Type B pancreatic cell (in vitro differentiated cells): ENCODE data around the gene SELENOT. TPM values are rescaled to one million over a fixed set of nuclear protein-coding genes. Genes with fewer than 3 reads are reported as not detected.
"Not testable (repeated sequence)": the region's sequence is repeated elsewhere in the genome, so short reads cannot be mapped to it uniquely, and the experiment has no call there.

Experiments used
- DNase-seq: peaks from one replicate; pipeline ENCODE4 v3.0.0; 2021; ENCODE audit warnings: mixed read lengths; ENCODE audit not compliant: unreplicated experiment; ENCODE audit errors: extremely low spot score
- H3K27ac Mint-ChIP-seq: 2 replicates; pipeline ENCODE4 v1.8.0; 2021; ENCODE audit warnings: mild to moderate bottlenecking, mixed read lengths
- H3K27me3 Mint-ChIP-seq: 2 replicates; pipeline ENCODE4 v1.8.0; 2021; ENCODE audit warnings: mixed read lengths
- H3K36me3 Mint-ChIP-seq: 2 replicates; pipeline ENCODE4 v1.8.0; 2021; ENCODE audit warnings: mixed read lengths
- H3K4me1 Mint-ChIP-seq: one replicate; pipeline ENCODE4 v1.8.0; 2021; ENCODE audit warnings: mixed read lengths; ENCODE audit not compliant: unreplicated experiment
- H3K4me3 Mint-ChIP-seq: 2 replicates; pipeline ENCODE4 v1.8.0; 2021; ENCODE audit warnings: mild to moderate bottlenecking, mixed read lengths
- H3K9me3 Mint-ChIP-seq: 2 replicates; pipeline ENCODE4 v1.8.0; 2021; ENCODE audit warnings: mixed read lengths
- total RNA-seq: library from RNA; stranded (reverse); gene quantifications from 2 replicates; pipeline ENCODE4 v1.2.1, GENCODE V29; 2021; ENCODE audit warnings: low replicate concordance
- TF ChIP-seq, protein P1 (sequence below): fragments of 200-600 bp; sonication (generic); conservative IDR thresholded peaks from 2 replicates; pipeline ENCODE4 v1.5.0; 2021; ENCODE audit warnings: antibody characterized with exemption, mild to moderate bottlenecking

The SELENOT gene
- total RNA-seq, 1 donor from 2014 or later, result 73.8 TPM

DNA sequence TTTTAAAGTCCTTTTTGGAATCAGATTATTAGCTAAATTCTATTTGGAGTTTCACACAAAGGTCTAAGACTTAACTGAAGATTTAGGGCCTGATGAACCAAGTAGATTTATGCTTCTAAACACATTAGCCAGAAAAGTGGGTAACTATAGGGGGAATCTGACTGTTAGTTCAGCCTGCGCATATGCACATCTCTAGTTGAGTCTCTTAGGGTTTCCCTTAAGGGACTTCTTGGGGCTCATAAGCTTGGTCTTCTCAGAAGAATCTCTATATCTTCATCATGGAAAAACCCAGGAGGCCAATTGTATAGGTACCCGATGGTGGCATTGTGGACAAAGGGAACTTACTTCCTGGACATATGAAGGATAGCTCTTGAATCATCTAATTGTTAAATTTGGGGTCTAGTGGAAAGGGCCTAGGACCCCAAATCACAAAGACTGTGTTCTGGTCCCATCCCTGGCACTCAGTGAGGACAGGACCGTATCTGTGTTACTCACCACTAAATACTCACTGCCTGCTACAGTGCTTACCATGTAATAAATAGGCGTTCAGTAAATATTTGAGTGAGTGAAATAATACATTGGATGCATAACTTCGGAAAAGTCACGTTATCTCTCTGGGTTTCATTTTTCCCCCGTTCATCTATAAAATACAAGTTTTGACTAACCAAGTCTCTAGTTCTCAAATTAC lies 17.0 kb downstream of the SELENOT start:
- DNase-seq, result no peak
- Mint-ChIP-seq H3K27ac (no peak overlapping the region), H3K27me3 (no peaks in the 10 kb centered on the region), H3K4me1 (peaks cover 6% of the 10 kb centered on the region), H3K9me3 (no peaks in the 10 kb centered on the region), H3K4me3 (no peak overlapping the region), H3K36me3 (peaks cover 14% of the 10 kb centered on the region)
- TF ChIP-seq, protein P1, sequence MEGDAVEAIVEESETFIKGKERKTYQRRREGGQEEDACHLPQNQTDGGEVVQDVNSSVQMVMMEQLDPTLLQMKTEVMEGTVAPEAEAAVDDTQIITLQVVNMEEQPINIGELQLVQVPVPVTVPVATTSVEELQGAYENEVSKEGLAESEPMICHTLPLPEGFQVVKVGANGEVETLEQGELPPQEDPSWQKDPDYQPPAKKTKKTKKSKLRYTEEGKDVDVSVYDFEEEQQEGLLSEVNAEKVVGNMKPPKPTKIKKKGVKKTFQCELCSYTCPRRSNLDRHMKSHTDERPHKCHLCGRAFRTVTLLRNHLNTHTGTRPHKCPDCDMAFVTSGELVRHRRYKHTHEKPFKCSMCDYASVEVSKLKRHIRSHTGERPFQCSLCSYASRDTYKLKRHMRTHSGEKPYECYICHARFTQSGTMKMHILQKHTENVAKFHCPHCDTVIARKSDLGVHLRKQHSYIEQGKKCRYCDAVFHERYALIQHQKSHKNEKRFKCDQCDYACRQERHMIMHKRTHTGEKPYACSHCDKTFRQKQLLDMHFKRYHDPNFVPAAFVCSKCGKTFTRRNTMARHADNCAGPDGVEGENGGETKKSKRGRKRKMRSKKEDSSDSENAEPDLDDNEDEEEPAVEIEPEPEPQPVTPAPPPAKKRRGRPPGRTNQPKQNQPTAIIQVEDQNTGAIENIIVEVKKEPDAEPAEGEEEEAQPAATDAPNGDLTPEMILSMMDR, result no peak

DNA sequence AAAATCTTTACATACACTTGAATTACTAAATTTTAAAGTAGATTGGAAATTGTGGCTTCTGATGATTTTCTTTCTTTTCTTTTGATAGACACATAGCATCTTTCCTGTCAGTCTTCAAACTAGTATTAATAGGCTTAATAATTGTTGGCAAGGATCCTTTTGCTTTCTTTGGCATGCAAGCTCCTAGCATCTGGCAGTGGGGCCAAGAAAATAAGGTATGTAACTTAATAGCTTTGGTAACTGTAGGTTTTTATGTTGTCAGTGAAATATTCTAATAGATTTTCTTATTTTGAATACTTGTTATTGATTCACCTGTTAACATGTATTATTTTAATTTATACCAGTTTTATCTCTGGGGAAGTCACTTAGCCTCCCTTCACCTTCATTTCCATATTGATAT lies 19.8 kb downstream of the SELENOT start:
- not testable (repeated sequence) for DNase-seq, H3K9me3 Mint-ChIP-seq, H3K4me1 Mint-ChIP-seq, H3K27me3 Mint-ChIP-seq, H3K27ac Mint-ChIP-seq, H3K4me3 Mint-ChIP-seq
- peaks cover 24% of the 10 kb centered on the region for H3K36me3 Mint-ChIP-seq

DNA sequence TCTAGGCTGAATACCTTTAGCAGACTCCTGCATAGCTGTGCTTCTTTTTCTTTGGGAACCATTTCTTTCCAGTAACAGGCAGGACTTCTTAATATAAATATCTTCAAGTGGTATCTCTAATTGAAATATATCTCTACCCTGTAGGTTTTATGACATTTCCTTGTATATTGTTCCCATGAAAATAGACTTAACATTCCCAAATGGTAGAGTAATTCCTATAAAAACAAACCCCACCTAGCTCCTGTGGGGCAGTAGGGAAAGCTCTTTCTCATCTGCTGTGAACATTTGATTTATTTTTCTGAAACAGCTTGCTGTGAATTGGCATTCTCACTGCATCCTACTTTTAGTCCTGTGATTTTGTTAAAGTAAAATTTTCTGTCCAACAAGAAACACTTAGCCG lies 20.8 kb downstream of the SELENOT start:
- DNase-seq, result no peak
- Mint-ChIP-seq H3K27ac (no peak overlapping the region), H3K36me3 (peaks cover 16% of the 10 kb centered on the region), H3K4me1 (peaks cover 6% of the 10 kb centered on the region), H3K9me3 (no peaks in the 10 kb centered on the region), H3K4me3 (no peak overlapping the region), H3K27me3 (no peaks in the 10 kb centered on the region)
- TF ChIP-seq, protein P1, result no peak

DNA sequence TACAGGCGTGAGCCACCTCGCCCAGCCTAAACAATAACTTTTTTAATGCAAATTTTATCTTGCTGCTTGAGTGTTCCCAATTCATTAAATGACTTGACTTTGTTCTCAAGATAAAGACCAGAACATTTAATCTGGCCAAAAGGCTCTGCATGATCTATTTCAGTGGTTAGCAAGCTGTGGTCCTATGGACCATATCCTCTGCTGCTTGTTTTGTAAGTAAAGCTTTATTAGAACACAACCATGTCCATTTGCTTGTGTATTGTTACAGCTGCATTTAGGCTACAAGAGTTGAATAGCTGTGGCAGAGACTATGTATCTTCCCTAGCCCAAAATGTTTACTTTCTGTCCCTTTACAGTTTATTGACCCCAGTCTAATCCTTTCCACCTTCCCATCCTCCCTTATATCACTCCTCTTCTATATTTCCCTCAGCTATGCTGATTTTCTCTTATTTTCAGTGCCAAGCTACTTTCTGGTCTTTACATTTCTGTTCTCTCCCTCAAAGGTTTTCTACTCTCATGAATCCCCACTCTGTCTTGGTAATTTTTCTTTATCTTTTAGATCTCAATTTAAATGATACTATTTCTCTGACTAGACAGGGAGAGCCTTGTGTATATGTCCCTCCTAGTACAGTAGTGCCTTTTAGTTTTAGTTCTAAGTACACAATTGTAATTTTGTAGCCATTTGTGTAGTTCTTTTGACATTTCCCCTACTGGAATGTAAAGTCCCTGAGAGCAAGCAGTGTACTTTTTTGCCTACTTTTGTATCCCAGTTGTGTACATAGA lies 23.2 kb downstream of the SELENOT start:
- TF ChIP-seq, protein P1, result no peak
- H3K4me1 Mint-ChIP-seq, result peaks cover 6% of the 10 kb centered on the region
- no peak overlapping the region for H3K27ac Mint-ChIP-seq
- no peak overlapping the region for H3K4me3 Mint-ChIP-seq
- H3K36me3 Mint-ChIP-seq, result peaks cover 20% of the 10 kb centered on the region
- DNase-seq, result no peak
- no peaks in the 10 kb centered on the region for H3K27me3 Mint-ChIP-seq
- no peaks in the 10 kb centered on the region for H3K9me3 Mint-ChIP-seq

DNA sequence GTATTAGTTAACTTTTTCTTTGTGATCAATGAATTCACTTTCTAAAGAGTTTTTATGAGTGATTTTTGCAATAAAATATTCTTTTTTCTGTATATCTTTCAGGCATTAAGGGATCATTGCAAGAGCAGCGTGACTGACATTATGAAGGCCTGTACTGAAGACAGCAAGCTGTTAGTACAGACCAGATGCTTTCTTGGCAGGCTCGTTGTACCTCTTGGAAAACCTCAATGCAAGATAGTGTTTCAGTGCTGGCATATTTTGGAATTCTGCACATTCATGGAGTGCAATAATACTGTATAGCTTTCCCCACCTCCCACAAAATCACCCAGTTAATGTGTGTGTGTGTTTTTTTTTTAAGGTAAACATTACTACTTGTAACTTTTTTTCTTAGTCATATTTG lies 24.4 kb downstream of the SELENOT start:
- DNase-seq, result no peak
- no peak overlapping the region for H3K4me3 Mint-ChIP-seq
- no peak overlapping the region for H3K27ac Mint-ChIP-seq
- no peaks in the 10 kb centered on the region for H3K27me3 Mint-ChIP-seq
- H3K4me1 Mint-ChIP-seq, result no peaks in the 10 kb centered on the region
- peaks cover 20% of the 10 kb centered on the region for H3K36me3 Mint-ChIP-seq
- TF ChIP-seq, protein P1, result no peak
- H3K9me3 Mint-ChIP-seq, result no peaks in the 10 kb centered on the region

DNA sequence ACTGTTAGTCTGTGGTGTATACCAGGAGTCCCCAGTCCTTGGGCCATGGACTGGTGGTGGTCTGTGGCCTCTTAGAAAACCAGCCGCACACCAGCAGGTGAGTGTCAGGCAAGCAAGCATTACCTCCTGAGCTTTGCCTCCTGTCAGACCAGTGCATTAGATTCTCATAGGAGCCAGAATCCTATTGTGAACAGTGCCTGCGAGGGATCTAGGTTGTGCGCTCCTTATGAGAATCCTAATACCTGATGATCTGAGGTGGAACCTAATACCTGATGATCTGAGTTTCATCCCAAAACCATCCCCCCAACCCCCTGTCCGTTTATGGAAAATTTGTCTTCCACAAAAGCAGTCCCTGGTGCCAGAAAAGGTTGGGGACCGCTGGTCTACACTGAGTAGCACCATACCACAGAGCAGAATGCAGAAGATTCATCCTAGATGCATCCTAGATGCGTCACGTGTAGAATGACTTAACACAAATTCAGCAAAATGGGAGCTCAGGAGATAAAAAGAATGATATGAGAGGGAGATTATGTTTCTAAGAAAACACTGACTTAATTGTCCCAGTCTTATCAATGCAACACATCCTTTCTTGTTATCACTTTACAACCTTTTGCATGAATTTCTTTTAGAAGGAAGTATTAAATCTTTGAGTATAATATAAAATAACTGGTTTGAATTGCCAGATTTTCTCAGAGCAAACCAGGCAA lies 28.5 kb downstream of the SELENOT start:
- Mint-ChIP-seq H3K27ac (no peak overlapping the region), H3K4me3 (no peak overlapping the region), H3K4me1 (no peaks in the 10 kb centered on the region), H3K9me3 (no peaks in the 10 kb centered on the region), H3K36me3 (peaks cover 7% of the 10 kb centered on the region), H3K27me3 (no peaks in the 10 kb centered on the region)
- TF ChIP-seq, protein P1, result no peak
- DNase-seq, result no peak
